ENCODE data around the gene CDKAL1.

The CDKAL1 gene

GRCh38 chr6:20868397-20869096 lies 334.3 kb downstream of the CDKAL1 start:
- Histone ChIP-seq H3K9me2 (replicated peaks; ENCODE audit: low read depth, low read length) (no peaks in the 10 kb centered on the region), H2AFZ (ENCODE audit: low read length) (no peak overlapping the region), H3K4me1 (ENCODE audit: insufficient read depth, low read length, poor library complexity, severe bottlenecking) (peaks cover 9% of the 10 kb centered on the region), H4K20me1 (ENCODE audit: insufficient read depth, low read length, poor library complexity, severe bottlenecking) (no peaks in the 10 kb centered on the region), H3K36me3 (ENCODE audit: insufficient read depth, low read length) (no peaks in the 10 kb centered on the region), H3K9ac (ENCODE audit: low read depth, low read length, poor library complexity, severe bottlenecking) (no peak overlapping the region), H3K4me2 (ENCODE audit: low read depth, low read length, poor library complexity, severe bottlenecking) (no peak overlapping the region), H3K9me3 (ENCODE audit: insufficient read depth, low read depth, low read length) (no peaks in the 10 kb centered on the region), H3K27me3 (ENCODE audit: insufficient read depth, low read length, poor library complexity, severe bottlenecking) (no peaks in the 10 kb centered on the region), H3K79me2 (ENCODE audit: insufficient read depth, low read length) (no peaks in the 10 kb centered on the region), H3F3A (ENCODE audit: low read depth) (no peaks in the 10 kb centered on the region), H3K4me3 (ENCODE audit: low read length, poor library complexity, severe bottlenecking) (no peak overlapping the region)
- TF ChIP-seq, protein P1, sequence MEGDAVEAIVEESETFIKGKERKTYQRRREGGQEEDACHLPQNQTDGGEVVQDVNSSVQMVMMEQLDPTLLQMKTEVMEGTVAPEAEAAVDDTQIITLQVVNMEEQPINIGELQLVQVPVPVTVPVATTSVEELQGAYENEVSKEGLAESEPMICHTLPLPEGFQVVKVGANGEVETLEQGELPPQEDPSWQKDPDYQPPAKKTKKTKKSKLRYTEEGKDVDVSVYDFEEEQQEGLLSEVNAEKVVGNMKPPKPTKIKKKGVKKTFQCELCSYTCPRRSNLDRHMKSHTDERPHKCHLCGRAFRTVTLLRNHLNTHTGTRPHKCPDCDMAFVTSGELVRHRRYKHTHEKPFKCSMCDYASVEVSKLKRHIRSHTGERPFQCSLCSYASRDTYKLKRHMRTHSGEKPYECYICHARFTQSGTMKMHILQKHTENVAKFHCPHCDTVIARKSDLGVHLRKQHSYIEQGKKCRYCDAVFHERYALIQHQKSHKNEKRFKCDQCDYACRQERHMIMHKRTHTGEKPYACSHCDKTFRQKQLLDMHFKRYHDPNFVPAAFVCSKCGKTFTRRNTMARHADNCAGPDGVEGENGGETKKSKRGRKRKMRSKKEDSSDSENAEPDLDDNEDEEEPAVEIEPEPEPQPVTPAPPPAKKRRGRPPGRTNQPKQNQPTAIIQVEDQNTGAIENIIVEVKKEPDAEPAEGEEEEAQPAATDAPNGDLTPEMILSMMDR (conservative IDR thresholded peaks at IDR 0.05; ENCODE audit: low read length), result no peak
- no peak for TF ChIP-seq EZH2phosphoT487 (IDR thresholded peaks at IDR 0.05; ENCODE audit: borderline replicate concordance)

- no peak overlapping the region for H3K9ac ChIP-seq (ENCODE audit: low read depth, low read length, poor library complexity, severe bottlenecking)
- H3K4me1 ChIP-seq (ENCODE audit: insufficient read depth, low read length, poor library complexity, severe bottlenecking), result peaks cover 12% of the 10 kb centered on the region
- no peak overlapping the region for H3K4me3 ChIP-seq (ENCODE audit: low read length, poor library complexity, severe bottlenecking)
- no peaks in the 10 kb centered on the region for H4K20me1 ChIP-seq (ENCODE audit: insufficient read depth, low read length, poor library complexity, severe bottlenecking)
- no peaks in the 10 kb centered on the region for H3F3A ChIP-seq (ENCODE audit: low read depth)
- H3K79me2 ChIP-seq (ENCODE audit: insufficient read depth, low read length), result no peaks in the 10 kb centered on the region
- no peak overlapping the region for H2AFZ ChIP-seq (ENCODE audit: low read length)
- no peaks in the 10 kb centered on the region for H3K9me3 ChIP-seq (ENCODE audit: insufficient read depth, low read depth, low read length)
- H3K27me3 ChIP-seq (ENCODE audit: insufficient read depth, low read length, poor library complexity, severe bottlenecking), result no peaks in the 10 kb centered on the region
- H3K36me3 ChIP-seq (ENCODE audit: insufficient read depth, low read length), result no peaks in the 10 kb centered on the region
- no peak overlapping the region for H3K4me2 ChIP-seq (ENCODE audit: low read depth, low read length, poor library complexity, severe bottlenecking)
- TF ChIP-seq EZH2phosphoT487 (IDR thresholded peaks at IDR 0.05; ENCODE audit: borderline replicate concordance), result no peak
- TF ChIP-seq, protein P1 (conservative IDR thresholded peaks at IDR 0.05; ENCODE audit: low read length), result no peak
- no peaks in the 10 kb centered on the region for H3K9me2 ChIP-seq (replicated peaks; ENCODE audit: low read depth, low read length)
Measured at GRCh38 chr6:20870021-20870420, 335.8 kb downstream of the CDKAL1 start.

DNA sequence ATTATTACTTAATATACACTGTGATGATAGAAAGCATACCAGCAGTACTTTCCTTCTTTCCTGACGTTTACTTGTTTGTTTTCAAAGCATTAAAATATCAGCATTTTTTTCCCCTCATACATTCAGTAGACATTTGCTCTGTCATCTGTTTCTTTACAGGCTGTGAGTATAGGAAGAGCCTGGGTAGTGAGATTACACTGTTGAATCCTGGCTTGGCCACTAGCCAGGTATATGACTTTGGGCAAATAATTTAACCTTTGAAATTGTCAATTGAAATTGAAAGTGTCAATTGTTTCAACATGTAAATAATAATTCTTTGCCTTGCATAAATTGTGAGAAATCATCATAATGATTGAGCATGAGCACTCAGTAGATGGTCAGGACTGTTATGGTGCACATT lies 336.2 kb downstream of the CDKAL1 start:
- Histone ChIP-seq H3K36me3 (ENCODE audit: insufficient read depth, low read length) (no peaks in the 10 kb centered on the region), H2AFZ (ENCODE audit: low read length) (no peak overlapping the region), H3K9me3 (ENCODE audit: insufficient read depth, low read depth, low read length) (no peaks in the 10 kb centered on the region), H3K4me2 (ENCODE audit: low read depth, low read length, poor library complexity, severe bottlenecking) (no peak overlapping the region), H3K27me3 (ENCODE audit: insufficient read depth, low read length, poor library complexity, severe bottlenecking) (no peaks in the 10 kb centered on the region), H3K4me1 (ENCODE audit: insufficient read depth, low read length, poor library complexity, severe bottlenecking) (peaks cover 12% of the 10 kb centered on the region), H3K9me2 (replicated peaks; ENCODE audit: low read depth, low read length) (no peaks in the 10 kb centered on the region), H3K79me2 (ENCODE audit: insufficient read depth, low read length) (no peaks in the 10 kb centered on the region), H3K4me3 (ENCODE audit: low read length, poor library complexity, severe bottlenecking) (no peak overlapping the region), H4K20me1 (ENCODE audit: insufficient read depth, low read length, poor library complexity, severe bottlenecking) (no peaks in the 10 kb centered on the region), H3F3A (ENCODE audit: low read depth) (no peaks in the 10 kb centered on the region), H3K9ac (ENCODE audit: low read depth, low read length, poor library complexity, severe bottlenecking) (no peak overlapping the region)
- TF ChIP-seq, protein P1 (conservative IDR thresholded peaks at IDR 0.05; ENCODE audit: low read length), result no peak
- no peak for TF ChIP-seq EZH2phosphoT487 (IDR thresholded peaks at IDR 0.05; ENCODE audit: borderline replicate concordance)
